IPS DF 6.9 (cell line): ENCODE data around the gene CHAF1B.
"Not testable (repeated sequence)": the region's sequence is repeated elsewhere in the genome, so short reads cannot be mapped to it uniquely, and the experiment has no call there.

ENCODE experiments used
- DNase-seq: peaks from one replicate; pipeline ENCODE4 v3.0.0-alpha.2; 2013; ENCODE audit warnings: low read depth, low spot score
- H3K27ac ChIP-seq: one replicate; pipeline ENCODE4 v1.5.1; 2013; ENCODE audit warnings: low read length, control low read depth
- H3K27me3 ChIP-seq: 2 replicates; pipeline ENCODE4 v1.6.1; 2013; ENCODE audit warnings: mild to moderate bottlenecking, low read length; ENCODE audit not compliant: control insufficient read depth, insufficient read depth
- H3K36me3 ChIP-seq: 2 replicates; pipeline ENCODE4 v1.6.1; 2013; ENCODE audit warnings: low read length; ENCODE audit not compliant: control insufficient read depth, insufficient read depth
- H3K4me1 ChIP-seq: 2 replicates; pipeline ENCODE4 v1.6.1; 2013; ENCODE audit warnings: low read length; ENCODE audit not compliant: control insufficient read depth, insufficient read depth
- H3K4me3 ChIP-seq: 2 replicates; pipeline ENCODE4 v1.5.1; 2013; ENCODE audit warnings: mild to moderate bottlenecking, low read length
- H3K9me3 ChIP-seq: 2 replicates; pipeline ENCODE4 v1.6.1; 2013; ENCODE audit warnings: low read length, inconsistent platforms; ENCODE audit not compliant: control insufficient read depth, insufficient read depth
- WGBS: extraction: QIAGEN DNeasy Blood & Tissue Kit; methylation state at CpG from one replicate; pipeline ENCODE4 v1.1.7; 2013; ENCODE audit warnings: mixed read lengths, missing lambda C conversion rate; ENCODE audit not compliant: insufficient read length, insufficient coverage; 5-methylcytosine and 5-hydroxymethylcytosine counted together

Gene CHAF1B

DNA sequence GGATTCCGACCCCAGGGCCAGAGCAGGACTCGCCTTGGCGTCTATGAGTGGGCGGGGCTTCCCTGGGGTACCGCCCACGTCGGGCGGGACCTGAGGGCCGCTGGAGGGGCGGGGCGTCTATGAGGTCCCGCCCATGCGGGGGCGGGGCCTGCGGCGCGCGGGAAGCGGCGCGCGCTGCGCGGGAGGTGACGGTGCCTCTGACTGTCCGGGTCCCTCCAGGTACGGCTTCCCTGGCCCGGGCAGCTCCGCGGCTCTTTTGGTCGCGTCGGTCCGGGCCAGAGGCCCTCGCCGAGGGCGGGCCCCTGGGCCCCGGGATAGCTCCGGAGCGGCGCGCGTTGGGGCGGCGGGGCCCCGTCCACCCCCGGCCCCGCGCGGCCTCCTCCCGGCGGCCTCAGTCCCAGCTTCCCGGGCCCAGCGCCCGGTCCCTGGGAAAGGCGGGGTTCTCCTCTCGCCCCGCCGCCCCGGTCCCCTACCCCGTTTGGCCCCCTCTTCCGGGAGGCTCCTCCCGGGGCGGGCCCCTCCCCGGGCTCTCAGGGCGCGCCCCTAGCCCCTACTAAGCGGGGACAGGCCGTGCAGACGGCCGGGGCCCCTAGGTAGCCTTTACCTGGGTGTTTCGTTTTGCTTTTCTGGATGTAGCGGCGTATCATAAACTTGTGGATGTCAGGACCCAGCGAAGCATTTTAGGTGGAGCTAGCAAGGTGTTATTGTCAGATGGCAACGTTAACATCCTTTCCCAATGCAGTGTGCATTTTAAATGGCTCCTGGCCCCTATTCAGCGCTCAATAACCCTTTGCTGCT, at the start of gene CHAF1B:
Gene CHAF1B (plus strand): TSS at position 160 of the 798 bp plus-strand sequence. CDS start 745 bp downstream, outside the sequence.
- peak; percentile 43 for DNase-seq
- Histone ChIP-seq H3K27ac (no peak within 1 kb of the TSS), H3K4me1 (0 out of 2 replicates have a peak, but pooled peaks cover 3% of the 10 kb centered on the region), H3K4me3 (peak within 1 kb of the TSS; percentile 79; the same call in 1 of the 2 replicates), H3K27me3 (no peaks in the 10 kb centered on the region), H3K36me3 (peaks cover 2% of the 10 kb centered on the region; the same call in 1 of the 2 replicates), H3K9me3 (no peaks in the 10 kb centered on the region)
- WGBS = no CpG with 5 or more reads among the region's 77 CpGs

DNA sequence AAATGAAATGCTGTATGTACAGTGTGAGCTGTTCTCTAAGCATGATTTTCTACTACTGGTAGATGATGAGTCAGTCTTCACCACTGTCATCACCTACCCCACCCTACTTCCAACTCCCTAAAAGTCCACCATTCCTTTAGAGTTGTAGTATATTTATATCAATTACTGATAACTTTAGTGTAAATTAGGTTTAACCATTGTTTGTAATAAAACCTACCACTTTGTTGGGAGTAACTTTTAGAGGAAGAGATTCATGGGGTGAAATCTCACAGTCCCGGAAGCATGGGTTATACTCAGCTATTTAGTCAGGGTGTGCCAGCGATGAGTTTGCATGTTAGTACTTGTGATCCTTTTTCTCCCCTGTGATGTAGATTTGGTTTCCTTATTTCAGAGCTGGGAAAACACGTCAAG, 48.1 kb upstream of the CHAF1B start:
- no peak for DNase-seq
- Histone ChIP-seq H3K4me1 (no peaks in the 10 kb centered on the region), H3K27me3 (no peaks in the 10 kb centered on the region), H3K36me3 (peaks cover 3% of the 10 kb centered on the region; the same call in 1 of the 2 replicates), H3K9me3 (no peaks in the 10 kb centered on the region), H3K27ac (no peak overlapping the region), H3K4me3 (no peak overlapping the region)
- no CpG with 5 or more reads among the region's 3 CpGs for WGBS

DNA sequence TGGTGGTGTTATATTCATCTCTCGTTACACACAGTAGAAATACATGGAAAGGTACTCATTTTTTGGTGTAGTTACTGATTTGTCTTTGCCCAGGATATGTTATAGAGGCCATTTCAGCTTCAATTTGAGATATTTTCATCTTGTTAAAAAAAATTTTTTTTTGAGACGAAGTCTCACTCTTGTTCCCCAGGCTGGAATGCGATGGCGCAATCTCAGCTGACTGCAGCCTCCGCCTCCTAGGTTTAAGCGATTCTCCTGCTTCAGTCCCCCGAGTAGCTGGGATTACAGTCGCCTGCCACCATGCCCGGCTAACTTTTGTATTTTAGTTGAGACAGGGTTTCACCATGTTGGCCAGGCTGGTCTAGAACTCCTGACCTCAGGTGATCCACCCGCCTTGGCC, 46.2 kb upstream of the CHAF1B start:
- no CpG with 5 or more reads among the region's 10 CpGs for WGBS
- DNase-seq = no peak
- H3K36me3 ChIP-seq = peaks cover 3% of the 10 kb centered on the region; the same call in 1 of the 2 replicates

DNA sequence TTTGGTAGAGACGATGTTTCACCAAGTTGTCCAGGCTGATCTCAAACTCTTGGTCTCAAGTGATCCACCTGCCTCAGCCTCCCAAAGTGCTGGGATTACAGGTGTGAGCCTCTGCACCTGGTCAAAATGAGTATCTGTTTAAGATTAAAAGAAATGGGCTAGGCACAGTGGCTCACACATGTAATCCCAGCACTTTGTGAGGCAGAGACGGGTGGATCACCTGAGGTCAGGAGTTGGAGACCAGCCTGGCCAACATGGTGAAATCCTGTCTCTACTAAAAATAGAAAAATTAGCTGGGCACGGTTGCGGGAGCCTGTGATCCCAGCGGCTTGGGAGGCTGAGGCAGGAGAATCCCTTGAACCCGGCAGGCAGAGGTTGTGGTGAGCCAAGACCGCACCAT, 42.6 kb upstream of the CHAF1B start:
- not testable (repeated sequence) for H3K9me3 ChIP-seq, H3K36me3 ChIP-seq, H3K27ac ChIP-seq, H3K4me1 ChIP-seq, DNase-seq, H3K4me3 ChIP-seq, H3K27me3 ChIP-seq
- WGBS = no CpG with 5 or more reads among the region's 7 CpGs

More for the DNA sequence above, 46.2 kb upstream of the CHAF1B start:
- H3K4me3 ChIP-seq = no peak overlapping the region
- H3K27ac ChIP-seq = no peak overlapping the region
- H3K4me1 ChIP-seq = no peaks in the 10 kb centered on the region
- H3K9me3 ChIP-seq = no peaks in the 10 kb centered on the region
- no peaks in the 10 kb centered on the region for H3K27me3 ChIP-seq

DNA sequence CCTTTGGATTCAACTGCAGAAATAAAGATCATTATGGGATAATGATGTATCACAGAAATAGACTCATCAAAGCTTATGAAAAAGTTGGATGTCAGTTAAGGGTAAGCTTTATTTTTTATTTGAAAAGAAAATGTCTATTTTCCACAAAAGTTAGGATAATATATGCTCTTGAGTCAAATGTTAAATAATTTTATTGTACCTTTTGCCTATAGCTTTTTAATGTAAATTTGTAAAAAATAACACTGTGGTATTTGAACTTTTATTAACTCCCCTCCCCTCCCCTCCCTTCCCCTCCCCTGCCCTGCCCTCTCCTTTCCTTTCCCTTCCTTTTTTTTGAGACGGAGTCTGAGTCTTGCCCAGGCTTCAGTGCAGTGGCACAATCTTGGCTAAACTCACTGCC, 40.3 kb upstream of the CHAF1B start:
- H3K27me3 ChIP-seq = no peaks in the 10 kb centered on the region
- H3K36me3 ChIP-seq = peaks cover 3% of the 10 kb centered on the region; the same call in 1 of the 2 replicates
- no peak for DNase-seq
- no CpG with 5 or more reads among the region's 1 CpG for WGBS
- no peaks in the 10 kb centered on the region for H3K4me1 ChIP-seq
- no peaks in the 10 kb centered on the region for H3K9me3 ChIP-seq
- no peak overlapping the region for H3K4me3 ChIP-seq
- no peak overlapping the region for H3K27ac ChIP-seq

DNA sequence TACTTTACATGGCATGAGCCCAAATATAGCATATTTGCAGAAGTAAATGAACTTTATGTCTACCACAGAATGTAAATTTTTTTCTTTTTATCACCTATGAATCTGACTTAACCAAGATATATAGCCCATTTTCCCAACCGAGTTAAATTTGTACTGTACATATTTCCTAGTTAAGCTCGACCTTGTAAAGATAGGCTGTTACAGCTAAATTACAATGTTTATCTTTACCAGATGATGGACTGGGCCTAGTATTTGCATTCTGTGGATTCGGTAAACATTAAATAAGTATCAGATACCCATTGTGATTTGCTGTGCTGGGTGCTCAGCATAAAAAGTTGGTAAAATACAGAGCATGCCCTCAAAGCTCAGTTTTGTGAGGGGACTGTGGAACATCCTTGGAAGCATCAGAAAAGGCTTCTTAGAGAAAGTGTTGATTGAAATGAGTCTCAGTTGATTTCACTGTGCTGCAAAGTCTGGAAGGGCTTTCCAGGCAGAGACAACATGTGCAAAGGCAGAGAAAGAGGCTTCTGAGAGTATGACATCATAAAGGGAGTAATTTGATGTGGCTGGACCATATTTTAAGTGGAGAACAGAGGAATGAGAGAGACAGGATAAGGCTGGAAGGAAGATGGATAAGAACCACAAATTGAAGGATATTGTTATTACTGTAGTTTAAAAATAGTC, 37.8 kb upstream of the CHAF1B start:
- DNase-seq = no peak
- peaks cover 3% of the 10 kb centered on the region; the same call in 1 of the 2 replicates for H3K36me3 ChIP-seq
- no peaks in the 10 kb centered on the region for H3K4me1 ChIP-seq
- H3K9me3 ChIP-seq = no peaks in the 10 kb centered on the region
- no peak overlapping the region for H3K4me3 ChIP-seq
- no CpG with 5 or more reads among the region's 3 CpGs for WGBS
- H3K27me3 ChIP-seq = no peaks in the 10 kb centered on the region
- H3K27ac ChIP-seq = no peak overlapping the region

DNA sequence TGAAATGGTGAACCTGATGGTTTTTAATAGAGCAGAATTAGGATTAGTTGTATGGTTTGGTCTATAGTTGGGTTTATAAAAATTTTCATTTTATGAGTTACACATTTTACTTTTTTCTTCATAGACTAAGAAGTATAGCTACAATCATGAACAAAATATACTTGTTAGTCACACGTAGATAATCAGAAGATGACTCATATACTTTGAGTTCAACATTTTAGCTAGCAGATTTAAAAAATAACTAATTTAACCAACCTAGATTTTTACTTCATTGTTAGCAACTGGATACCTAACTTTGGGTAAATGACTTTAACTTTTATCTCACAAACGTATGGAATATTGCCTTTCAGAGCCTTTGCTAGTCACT, 37.2 kb upstream of the CHAF1B start:
- no peak for DNase-seq
- no CpG with 5 or more reads among the region's 2 CpGs for WGBS
- Histone ChIP-seq H3K36me3 (peaks cover 3% of the 10 kb centered on the region; the same call in 1 of the 2 replicates), H3K9me3 (no peaks in the 10 kb centered on the region), H3K27ac (no peak overlapping the region), H3K4me1 (no peaks in the 10 kb centered on the region), H3K4me3 (no peak overlapping the region), H3K27me3 (no peaks in the 10 kb centered on the region)

DNA sequence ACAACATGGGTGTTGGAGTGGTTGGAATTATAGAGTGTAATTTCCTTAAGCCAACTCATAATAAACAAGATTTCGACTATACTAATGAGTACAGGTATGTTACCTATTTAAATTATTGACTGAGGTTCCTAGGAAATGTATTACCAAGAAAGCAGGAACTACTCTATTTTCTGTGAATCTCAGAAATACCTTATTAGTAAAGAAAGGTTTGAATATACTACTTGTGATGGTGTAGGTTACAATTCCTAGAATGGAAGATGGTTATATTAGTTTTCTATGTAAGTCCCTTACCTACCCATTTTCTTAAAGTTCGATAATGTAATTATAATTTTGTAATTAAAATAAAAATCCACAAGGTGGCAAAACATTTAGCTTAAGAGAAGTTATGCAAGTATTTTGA, 35.9 kb upstream of the CHAF1B start:
- Histone ChIP-seq H3K4me3 (no peak overlapping the region), H3K9me3 (no peaks in the 10 kb centered on the region), H3K4me1 (no peaks in the 10 kb centered on the region), H3K27me3 (no peaks in the 10 kb centered on the region), H3K36me3 (peaks cover 3% of the 10 kb centered on the region; the same call in 1 of the 2 replicates), H3K27ac (no peak overlapping the region)
- no CpG with 5 or more reads among the region's 2 CpGs for WGBS
- DNase-seq = no peak

DNA sequence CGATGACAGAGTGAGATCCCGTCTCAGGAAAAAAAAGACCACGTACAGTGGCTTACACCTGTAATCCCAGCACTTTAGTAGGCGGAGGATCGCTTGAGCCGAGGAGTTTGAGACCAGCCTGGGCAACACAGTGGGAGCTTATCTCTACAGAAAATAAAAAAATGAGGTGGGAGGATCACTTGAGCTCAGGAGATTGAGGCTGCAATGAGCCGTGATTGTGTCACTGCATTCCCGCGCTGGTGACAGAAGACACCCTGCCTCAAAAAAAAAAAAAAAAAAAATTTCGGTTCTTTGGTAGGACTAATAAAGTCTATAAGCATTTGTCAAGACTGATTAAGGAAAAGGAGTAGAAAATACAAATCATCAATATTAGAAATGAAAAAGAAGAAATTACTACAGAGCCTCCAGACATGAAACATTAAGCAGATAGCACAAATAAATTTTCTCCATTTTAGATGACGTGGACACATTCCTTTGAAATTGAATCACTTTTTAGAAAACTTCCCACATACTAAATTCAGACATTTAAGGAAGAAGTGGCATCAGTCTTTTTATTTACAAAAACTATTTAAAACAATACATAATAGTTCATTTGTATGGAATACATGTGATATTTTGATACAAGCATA, 34.8 kb upstream of the CHAF1B start:
- no peaks in the 10 kb centered on the region; the same call in 1 of the 2 replicates for H3K36me3 ChIP-seq
- H3K4me1 ChIP-seq = no peaks in the 10 kb centered on the region
- no CpG with 5 or more reads among the region's 11 CpGs for WGBS
- H3K27me3 ChIP-seq = no peaks in the 10 kb centered on the region
- H3K4me3 ChIP-seq = no peak overlapping the region
- H3K9me3 ChIP-seq = no peaks in the 10 kb centered on the region
- no peak for DNase-seq
- no peak overlapping the region for H3K27ac ChIP-seq

DNA sequence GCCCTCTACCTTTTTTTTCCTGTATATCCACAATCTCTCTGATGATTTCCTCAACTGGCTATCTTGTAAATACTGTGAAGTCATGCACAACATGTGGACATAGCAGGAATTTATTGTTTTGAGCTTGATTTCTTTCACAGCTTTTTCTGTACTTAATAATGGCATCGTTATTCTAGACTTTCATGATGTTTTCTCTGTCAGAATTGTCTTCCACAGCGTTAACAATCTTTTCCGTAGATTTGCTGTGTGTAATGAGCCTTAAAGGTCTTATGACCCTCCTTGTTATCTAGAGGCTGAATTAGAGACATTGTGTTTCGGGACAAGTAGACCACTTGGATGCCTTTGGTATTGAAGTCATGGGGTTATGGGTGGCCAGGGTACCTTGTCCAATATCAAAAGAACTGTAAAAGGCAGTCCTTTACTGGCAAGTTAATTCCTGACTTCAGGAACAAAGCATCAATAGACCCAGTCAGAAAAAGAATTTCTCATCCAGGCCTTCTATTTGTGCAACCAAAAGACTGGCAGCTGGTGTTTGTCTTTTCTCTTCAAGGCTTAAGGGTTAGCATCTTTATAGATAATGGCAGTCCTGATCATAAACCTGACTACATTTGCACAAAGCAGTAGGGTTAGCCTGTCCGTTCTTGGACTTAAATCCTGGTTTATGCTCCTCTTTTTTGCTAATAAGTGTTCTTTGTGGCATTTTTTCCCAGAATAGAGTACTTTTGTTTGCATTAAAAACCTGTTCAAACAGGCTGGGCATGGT, 30.1 kb upstream of the CHAF1B start:
- DNase-seq = no peak
- Histone ChIP-seq H3K36me3 (peaks cover 4% of the 10 kb centered on the region; the same call in 1 of the 2 replicates), H3K27ac (no peak overlapping the region), H3K4me1 (no peaks in the 10 kb centered on the region), H3K27me3 (no peaks in the 10 kb centered on the region), H3K4me3 (no peak overlapping the region), H3K9me3 (no peaks in the 10 kb centered on the region)
- no CpG with 5 or more reads among the region's 5 CpGs for WGBS
